ENCODE results near the gene CEMIP.

DNA sequence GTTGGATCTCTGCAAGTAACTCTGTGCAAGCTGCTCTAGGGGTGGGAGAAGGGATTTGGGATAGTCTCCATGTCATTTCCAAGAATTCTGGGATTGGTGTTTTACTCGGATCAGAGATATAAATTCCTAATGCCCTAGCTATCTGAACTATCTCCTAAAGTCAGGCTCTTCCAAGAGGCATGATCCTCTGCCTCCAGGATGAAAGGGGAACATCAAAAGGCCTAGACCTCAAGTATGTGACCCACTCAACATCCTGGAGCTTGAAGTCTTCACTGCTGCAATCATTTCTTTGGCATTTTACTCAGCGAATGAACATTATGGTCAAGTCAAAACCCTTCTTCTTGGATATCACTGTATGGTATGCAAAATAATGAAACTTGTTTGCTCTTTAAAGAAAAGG, 104.5 kb downstream of the CEMIP start:
- TF ChIP-seq ZNF138 (tag by site-specific recombination; IDR thresholded peaks at IDR 0.05; ENCODE audit: borderline replicate concordance), result no peak
- TF ChIP-seq OVOL3 (tag by site-specific recombination; IDR thresholded peaks at IDR 0.05), result no peak
- no peak for TF ChIP-seq CTCF (tag by site-specific recombination; IDR thresholded peaks at IDR 0.05)
- TF ChIP-seq, protein P1, sequence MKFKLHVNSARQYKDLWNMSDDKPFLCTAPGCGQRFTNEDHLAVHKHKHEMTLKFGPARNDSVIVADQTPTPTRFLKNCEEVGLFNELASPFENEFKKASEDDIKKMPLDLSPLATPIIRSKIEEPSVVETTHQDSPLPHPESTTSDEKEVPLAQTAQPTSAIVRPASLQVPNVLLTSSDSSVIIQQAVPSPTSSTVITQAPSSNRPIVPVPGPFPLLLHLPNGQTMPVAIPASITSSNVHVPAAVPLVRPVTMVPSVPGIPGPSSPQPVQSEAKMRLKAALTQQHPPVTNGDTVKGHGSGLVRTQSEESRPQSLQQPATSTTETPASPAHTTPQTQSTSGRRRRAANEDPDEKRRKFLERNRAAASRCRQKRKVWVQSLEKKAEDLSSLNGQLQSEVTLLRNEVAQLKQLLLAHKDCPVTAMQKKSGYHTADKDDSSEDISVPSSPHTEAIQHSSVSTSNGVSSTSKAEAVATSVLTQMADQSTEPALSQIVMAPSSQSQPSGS (tag by site-specific recombination; IDR thresholded peaks at IDR 0.05; ENCODE audit: low read depth), result no peak
- TF ChIP-seq ZFHX2 (tag by site-specific recombination; conservative IDR thresholded peaks at IDR 0.05), result no peak
- no peak for TF ChIP-seq GLI4 (tag by site-specific recombination; IDR thresholded peaks at IDR 0.05)
- TF ChIP-seq PATZ1 (tag by site-specific recombination; IDR thresholded peaks at IDR 0.05), result no peak
- TF ChIP-seq ZNF394 (tag by site-specific recombination; IDR thresholded peaks at IDR 0.05; ENCODE audit: borderline replicate concordance), result no peak
- TF ChIP-seq KLF7 (tag by site-specific recombination; IDR thresholded peaks at IDR 0.05; ENCODE audit: borderline replicate concordance), result no peak
- no peak for TF ChIP-seq ZNF513 (tag by site-specific recombination; IDR thresholded peaks at IDR 0.05)

All from HEK293 (cell line).